ENCODE measurements around the gene MIPOL1. TPM values are rescaled to one million over a fixed set of nuclear protein-coding genes. Genes with fewer than 3 reads are reported as not detected.

MIPOL1 gene
- total RNA-seq, 4 donors from 2014 or later = 17.0 to 43.4 (median 30.2) TPM

DNA sequence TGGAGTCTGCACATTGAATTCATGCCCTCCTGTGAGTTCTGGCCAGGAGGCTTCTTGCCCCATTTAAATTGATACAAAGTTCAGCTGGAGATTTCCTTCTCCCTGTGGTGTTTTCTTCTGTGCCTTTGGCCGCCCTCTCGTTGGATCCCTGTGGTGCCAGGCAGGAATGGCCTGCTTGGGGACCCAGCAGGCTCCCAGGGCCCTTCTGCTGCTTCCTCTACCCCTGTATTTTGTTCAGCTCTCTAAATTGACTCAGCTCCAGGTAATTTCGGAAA lies 200.1 kb downstream of the MIPOL1 start:
- TF ChIP-seq, protein P1, sequence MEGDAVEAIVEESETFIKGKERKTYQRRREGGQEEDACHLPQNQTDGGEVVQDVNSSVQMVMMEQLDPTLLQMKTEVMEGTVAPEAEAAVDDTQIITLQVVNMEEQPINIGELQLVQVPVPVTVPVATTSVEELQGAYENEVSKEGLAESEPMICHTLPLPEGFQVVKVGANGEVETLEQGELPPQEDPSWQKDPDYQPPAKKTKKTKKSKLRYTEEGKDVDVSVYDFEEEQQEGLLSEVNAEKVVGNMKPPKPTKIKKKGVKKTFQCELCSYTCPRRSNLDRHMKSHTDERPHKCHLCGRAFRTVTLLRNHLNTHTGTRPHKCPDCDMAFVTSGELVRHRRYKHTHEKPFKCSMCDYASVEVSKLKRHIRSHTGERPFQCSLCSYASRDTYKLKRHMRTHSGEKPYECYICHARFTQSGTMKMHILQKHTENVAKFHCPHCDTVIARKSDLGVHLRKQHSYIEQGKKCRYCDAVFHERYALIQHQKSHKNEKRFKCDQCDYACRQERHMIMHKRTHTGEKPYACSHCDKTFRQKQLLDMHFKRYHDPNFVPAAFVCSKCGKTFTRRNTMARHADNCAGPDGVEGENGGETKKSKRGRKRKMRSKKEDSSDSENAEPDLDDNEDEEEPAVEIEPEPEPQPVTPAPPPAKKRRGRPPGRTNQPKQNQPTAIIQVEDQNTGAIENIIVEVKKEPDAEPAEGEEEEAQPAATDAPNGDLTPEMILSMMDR (IDR thresholded peaks at IDR 0.05) = no peak
- TF ChIP-seq POLR2A (IDR thresholded peaks at IDR 0.05) = no peak
- 94% methylated on average over 3 of the region's 3 CpGs for WGBS, 2 donors
- Histone ChIP-seq H3K27ac (no peak overlapping the region), H3K27me3 (no peaks in the 10 kb centered on the region), H3K9me3 (no peaks in the 10 kb centered on the region), H3K4me3 (replicated peaks in 1 of 3) (no peak overlapping the region), H3K36me3 (no peaks in the 10 kb centered on the region), H3K4me1 (no peaks in the 10 kb centered on the region)
- DNase-seq = no peak
- intact Hi-C loops (cut with DNase I) = no loop called here

DNA sequence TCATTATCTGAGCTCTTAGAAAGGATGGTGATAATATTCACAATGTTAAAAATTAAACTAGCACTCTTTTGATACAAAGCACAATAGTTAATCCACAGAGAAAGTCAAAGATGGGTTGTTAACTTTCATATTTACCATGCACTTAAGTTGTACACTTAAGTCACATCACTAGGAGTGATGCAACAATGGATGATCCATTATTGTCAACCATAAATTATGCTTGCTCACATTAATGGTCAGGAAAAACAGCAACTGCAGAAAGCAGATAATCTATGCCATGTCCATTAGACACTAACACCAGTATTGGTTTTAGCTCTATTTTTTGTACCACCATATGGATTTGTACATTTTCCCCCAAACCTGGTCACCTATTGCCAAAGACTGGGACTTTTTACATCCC lies 201.8 kb downstream of the MIPOL1 start:
- H3K27ac ChIP-seq = no peak overlapping the region
- H3K27me3 ChIP-seq = no peaks in the 10 kb centered on the region
- H3K9me3 ChIP-seq = no peaks in the 10 kb centered on the region
- no peaks in the 10 kb centered on the region for H3K4me1 ChIP-seq
- H3K4me3 ChIP-seq (replicated peaks in 1 of 3) = no peak overlapping the region
- no peaks in the 10 kb centered on the region for H3K36me3 ChIP-seq
- intact Hi-C loops (cut with DNase I) = no loop called here
- TF ChIP-seq, protein P1 (IDR thresholded peaks at IDR 0.05) = no peak
- no peak for TF ChIP-seq POLR2A (IDR thresholded peaks at IDR 0.05)
- no peak for DNase-seq

DNA sequence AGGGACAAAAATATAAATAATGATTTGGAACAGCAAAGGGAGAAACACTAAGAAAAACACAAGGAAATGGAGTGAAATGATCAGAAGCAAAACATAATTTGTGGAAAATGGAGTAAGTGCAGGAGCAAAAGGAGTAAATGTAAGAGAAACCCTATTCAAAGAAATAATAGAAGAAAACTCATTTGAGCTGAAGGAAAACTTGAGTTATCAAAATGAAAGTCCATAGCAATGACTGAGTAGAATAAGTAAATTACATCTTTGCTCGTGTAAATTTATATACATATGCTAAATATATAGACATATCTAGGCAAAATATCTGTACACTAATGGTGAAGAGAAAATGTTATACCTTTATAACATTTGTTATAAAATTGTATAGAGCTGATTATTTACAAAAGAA lies 203.4 kb downstream of the MIPOL1 start:
- H3K4me3 ChIP-seq (replicated peaks in 1 of 3) = no peak overlapping the region
- no peaks in the 10 kb centered on the region for H3K4me1 ChIP-seq
- 94 to 98% methylated on average over 1 of the region's 1 CpG for WGBS, 2 donors
- intact Hi-C loops (cut with DNase I) = no loop called here
- no peaks in the 10 kb centered on the region for H3K36me3 ChIP-seq
- H3K9me3 ChIP-seq = no peaks in the 10 kb centered on the region
- no peak for DNase-seq
- no peak overlapping the region for H3K27ac ChIP-seq
- TF ChIP-seq, protein P1 (IDR thresholded peaks at IDR 0.05) = no peak
- no peak for TF ChIP-seq POLR2A (IDR thresholded peaks at IDR 0.05)
- H3K27me3 ChIP-seq = no peaks in the 10 kb centered on the region

DNA sequence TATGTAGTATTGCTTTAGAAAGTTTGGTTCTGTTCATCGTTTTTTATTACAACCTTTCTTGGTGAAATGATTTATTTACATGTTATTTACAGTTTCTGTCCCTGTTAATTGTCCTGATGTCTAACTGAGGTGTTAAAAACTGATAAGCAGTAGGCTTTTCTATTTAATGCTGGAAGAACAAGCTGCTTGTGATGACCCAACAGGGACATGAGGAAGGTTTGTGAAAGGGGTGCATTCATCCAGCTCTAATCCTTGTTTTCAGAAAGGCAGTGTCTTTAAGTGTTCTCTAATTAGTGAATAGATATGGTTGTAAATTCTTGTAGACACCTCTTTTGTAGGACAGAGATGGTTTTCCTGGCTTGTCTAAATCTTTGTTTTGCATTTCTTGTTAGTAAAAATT lies 205.9 kb downstream of the MIPOL1 start:
- 58 to 60% methylated on average over 1 of the region's 1 CpG for WGBS, 2 donors
- no peak overlapping the region for H3K27ac ChIP-seq
- no peaks in the 10 kb centered on the region for H3K36me3 ChIP-seq

DNA sequence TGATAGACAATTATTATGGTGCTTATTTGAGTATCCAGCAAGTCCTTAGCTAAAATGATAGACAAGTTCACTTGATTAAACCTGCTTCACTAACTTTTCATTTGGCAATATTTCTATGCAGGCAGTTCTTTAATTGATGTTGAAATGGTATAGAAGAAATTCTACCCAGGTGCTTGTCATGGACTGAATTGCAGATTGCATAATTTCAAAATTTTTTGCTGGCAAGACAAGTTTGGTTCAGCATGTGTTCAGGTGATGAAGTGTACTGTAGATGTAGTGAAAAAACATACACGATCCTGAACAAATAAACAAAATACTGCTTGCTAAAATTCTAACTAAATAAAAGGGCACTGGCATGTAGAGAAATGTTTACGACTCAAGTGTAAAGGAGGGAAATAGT lies 208.4 kb downstream of the MIPOL1 start:
- no peak overlapping the region for H3K27ac ChIP-seq
- no peak for TF ChIP-seq POLR2A (IDR thresholded peaks at IDR 0.05)
- TF ChIP-seq, protein P1 (IDR thresholded peaks at IDR 0.05) = no peak
- no peak overlapping the region for H3K4me3 ChIP-seq (replicated peaks in 1 of 3)
- no peaks in the 10 kb centered on the region for H3K9me3 ChIP-seq
- DNase-seq = no peak
- intact Hi-C loops (cut with DNase I) = no loop called here
- 77 to 78% methylated on average over 2 of the region's 2 CpGs for WGBS, 2 donors
- H3K36me3 ChIP-seq = no peaks in the 10 kb centered on the region
- H3K4me1 ChIP-seq = no peaks in the 10 kb centered on the region
- no peaks in the 10 kb centered on the region for H3K27me3 ChIP-seq

More for the DNA sequence above, 205.9 kb downstream of the MIPOL1 start:
- intact Hi-C loops (cut with DNase I) = no loop called here
- H3K27me3 ChIP-seq = no peaks in the 10 kb centered on the region
- H3K9me3 ChIP-seq = no peaks in the 10 kb centered on the region
- no peaks in the 10 kb centered on the region for H3K4me1 ChIP-seq
- DNase-seq = no peak
- H3K4me3 ChIP-seq (replicated peaks in 1 of 3) = no peak overlapping the region
- TF ChIP-seq, protein P1 (IDR thresholded peaks at IDR 0.05) = no peak
- no peak for TF ChIP-seq POLR2A (IDR thresholded peaks at IDR 0.05)
